Frontal cortex (tissue), 4 donors: Measurements from ENCODE around the gene ABCC8. TPM values are rescaled to one million over a fixed set of nuclear protein-coding genes. Genes with fewer than 3 reads are reported as not detected.

Experiments used
- DNase-seq, 2 donors: peaks; one replicate each; pipeline ENCODE4 v3.0.0; 2012; ENCODE audit warnings: low spot score in 2 of 2
- FAIRE-seq: peaks from 2 replicates; lab custom pipeline; 2012; peaks lifted over from hg19 to GRCh38; lab: Jason Lieb, UNC
- total RNA-seq: library from RNA; depleted of rRNA; stranded (reverse); fragments of >200 nt; gene quantifications from one replicate; pipeline ENCODE4 v1.2.3, GENCODE V29; 2014
- donor health status: control.
- donor health status: control.
- donor health status: control.

The ABCC8 gene
- total RNA-seq, 1 donor from 2014 or later, result 8.6 TPM

DNA sequence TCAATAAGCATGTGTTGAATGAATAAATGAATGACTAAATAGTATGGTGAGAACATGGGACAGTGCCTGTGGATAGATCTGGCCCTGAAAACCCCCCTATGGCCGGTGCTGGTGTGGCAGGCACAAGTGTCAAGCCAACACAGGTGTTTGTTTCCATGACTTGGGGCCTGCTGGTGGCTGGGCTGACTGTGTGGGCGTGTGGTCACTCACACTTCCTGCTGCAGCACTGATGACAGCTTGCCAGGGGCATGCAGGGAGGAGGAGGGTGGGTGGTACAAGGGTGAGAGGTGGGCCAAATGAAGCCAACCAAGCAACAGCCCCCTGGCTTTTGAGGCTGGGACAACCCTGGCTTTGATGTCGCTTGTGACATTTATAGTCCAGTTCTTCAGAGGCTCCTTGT, 30.3 kb upstream of the ABCC8 start:
- FAIRE-seq (no peak), DNase-seq (no peak)

DNA sequence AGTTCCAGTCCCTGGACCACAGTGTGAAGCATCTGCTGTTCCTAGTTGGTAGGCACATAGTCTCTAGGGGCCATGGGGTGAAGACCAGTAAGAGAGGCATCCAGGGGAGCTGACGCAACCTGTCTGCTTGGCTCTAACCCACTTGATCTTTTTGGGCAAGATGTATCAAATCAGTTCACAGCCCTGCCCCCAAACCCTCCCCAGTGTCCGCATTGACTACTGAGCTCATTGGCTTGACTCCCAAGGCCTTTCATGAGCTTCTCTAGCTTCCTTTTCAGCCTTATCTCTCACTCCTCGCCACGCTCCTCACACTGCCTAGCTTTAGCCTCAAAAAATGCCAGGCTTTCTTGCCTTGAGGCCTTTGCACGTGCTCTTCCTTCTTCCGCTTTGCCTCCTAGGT, 29.7 kb upstream of the ABCC8 start:
- DNase-seq, result no peak
- no peak for FAIRE-seq

DNA sequence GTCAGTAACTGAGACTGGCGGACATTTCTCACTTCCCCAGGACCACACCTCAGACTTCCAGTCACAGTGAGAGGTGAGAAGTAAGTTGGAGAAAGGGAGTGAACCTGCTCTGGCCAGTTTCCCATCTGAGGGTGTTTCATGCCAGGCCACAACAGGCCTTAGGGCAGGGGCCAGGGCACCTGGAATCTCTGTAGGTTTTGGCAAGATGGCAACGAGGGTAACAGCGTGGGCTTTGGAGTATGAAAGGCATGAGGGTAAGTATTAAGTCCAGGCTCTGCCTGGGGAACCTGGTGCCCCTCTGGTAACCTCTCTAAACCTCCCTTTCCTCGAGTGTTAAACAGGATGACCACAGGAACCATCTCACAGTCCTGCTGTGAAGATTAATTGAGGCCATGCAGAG, 28.5 kb upstream of the ABCC8 start:
- DNase-seq, result no peak
- FAIRE-seq, result no peak

DNA sequence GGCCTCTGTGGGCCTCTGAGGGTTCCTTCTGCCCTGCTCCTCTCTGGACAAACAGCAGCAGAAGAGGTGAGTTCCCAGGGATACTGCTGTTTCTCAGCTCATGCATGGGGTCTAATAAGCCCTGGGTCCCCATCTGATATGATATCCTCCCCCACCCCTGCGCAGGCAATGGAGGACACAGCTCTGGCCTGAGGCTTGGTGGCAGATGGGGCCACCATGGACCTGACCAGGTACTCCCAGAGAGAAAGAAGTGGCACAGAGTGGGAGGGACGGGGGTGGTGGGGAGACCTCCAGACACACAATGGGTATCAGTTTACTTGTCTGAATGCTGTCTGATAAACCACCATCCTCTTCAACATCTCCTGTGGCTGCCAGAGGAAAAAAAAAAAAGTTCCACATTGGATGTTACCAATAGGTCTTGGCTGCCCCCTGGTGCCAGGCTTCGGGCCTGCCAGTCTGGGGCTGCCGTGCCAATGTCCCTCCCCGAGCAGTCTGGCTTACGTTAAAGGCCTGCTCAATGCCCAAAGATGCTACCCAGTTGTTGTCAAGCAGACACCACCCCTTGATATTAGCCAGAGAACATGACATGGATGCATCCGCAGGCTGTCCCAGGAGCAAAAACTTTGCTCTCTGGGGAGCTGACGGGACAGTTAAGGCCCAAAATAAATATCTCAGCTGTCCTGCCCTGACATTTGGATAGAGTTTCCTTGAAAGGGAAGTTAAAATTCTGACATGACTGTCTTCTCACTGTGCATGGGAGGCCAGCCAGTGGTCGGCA, 27.9 kb upstream of the ABCC8 start:
- FAIRE-seq, result peak; percentile 65
- DNase-seq, result peak; percentile 53 to 86

DNA sequence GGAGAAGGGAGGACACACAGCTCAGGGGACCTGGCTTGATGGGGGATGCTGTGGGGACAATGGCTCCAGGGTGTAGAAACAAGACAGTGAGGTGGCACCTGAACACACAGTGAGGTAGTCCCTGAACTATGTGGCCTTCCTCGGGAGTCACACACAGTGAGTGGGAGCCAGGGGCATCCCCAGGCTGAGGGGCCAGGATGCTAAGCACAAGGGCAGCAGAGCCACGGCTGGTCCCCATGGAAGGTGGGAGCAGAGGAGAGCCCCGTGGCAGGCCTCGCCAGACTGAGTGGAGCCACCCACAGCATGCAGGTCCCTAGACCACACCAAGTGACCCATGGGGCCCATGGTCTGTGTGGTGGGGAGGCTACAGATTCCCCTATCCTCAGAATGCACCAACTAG, 26.0 kb upstream of the ABCC8 start:
- DNase-seq (no peak), FAIRE-seq (no peak)

DNA sequence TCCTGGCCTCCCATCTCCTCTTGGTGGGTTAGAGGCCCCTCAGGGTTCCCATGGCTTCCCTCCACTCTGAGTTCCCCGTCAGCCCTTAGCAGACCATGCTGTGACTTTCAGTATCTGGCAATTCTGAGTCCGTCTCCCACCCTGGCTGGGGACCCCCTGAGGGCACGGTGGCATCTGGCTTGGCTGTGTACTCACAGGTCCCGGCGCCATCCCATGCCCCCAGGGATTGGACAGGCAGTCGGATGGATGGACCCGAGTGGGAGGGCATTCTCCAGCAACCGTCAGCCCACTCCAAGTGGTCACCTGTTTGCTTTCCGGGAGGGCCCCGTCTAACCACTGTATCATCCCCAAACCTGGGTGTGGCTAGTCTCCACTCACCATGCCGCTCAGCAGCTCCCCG, 24.0 kb upstream of the ABCC8 start:
- FAIRE-seq (no peak), DNase-seq (no peak)

DNA sequence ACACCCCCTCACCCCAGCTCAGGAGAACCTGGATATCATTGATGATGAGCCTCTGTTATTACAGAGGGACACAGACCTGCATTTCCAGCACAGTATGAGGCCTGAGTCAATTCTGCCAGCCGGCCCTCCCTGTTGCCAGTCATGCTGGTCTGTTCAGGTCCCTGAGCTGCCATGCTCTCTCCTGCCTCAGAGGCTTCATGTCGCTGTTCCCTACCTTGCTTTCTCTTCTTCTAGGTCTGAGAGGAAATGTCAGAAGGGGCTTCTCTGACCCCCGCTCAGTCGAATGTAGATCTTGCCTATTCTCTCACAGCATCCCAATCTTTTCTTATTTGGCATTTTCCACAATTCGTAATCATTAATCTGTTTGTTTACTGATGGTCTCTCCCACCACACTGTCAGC, 21.8 kb upstream of the ABCC8 start:
- DNase-seq (no peak), FAIRE-seq (no peak)

DNA sequence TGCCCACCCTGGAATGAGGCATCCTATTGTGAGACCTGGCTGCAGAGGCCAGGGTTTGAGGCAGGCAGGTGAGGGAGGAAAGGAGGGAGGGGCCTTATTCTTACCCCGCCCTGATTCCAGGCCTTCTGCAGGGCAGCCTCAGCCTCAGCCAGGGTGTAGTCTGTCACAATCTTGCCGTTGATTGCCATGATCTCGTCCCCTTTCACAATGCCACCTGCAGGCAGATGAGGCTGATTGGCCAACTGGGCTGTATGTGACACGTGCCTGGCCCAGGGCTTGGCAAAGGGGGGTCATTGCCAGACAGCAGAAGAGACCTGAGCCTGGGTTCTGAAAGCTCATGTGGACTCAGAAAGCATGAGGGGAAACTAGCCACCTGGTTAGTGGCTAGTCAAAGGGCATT, 21.4 kb upstream of the ABCC8 start:
- DNase-seq, result no peak
- no peak for FAIRE-seq

DNA sequence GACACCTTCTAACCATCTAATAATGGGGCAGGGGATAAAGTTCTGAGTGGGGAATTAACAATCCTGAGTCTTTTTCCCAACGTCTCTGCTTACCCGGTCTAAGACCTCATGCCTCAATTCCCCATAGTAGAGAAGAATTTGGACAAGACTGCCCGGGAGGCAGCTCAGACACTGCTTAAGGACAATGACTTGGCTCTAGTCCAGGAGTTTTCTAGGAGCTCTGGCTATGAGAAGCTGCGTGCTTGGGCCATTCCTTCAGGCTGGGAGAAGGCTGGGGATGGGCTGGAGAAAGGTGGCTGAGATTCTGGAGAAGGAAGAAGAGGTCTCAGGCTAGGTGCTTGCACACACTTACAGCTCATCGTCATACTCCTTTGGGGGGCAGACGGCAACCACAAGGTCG, 19.8 kb upstream of the ABCC8 start:
- no peak for FAIRE-seq
- no peak for DNase-seq

DNA sequence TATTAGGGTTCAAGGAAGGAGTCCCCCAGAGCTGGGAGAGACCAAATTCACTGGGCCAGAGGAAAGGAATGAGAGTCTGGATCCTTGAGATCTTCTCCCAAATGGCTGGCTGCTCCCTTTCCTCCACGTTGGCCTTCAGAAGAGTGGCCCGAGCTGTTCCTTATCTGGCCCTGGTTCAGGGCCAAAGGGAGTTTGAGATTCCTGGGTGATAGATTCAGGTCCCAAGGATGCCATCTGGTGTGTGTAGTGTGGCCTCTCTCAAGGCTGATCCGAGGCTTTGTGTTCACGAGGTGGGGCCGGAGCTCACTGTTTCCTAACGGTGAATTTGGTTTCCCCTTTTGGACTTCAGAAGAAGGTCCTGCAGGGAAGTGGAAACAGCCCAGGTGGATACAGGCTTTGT, 17.4 kb upstream of the ABCC8 start:
- DNase-seq (no peak), FAIRE-seq (no peak)

DNA sequence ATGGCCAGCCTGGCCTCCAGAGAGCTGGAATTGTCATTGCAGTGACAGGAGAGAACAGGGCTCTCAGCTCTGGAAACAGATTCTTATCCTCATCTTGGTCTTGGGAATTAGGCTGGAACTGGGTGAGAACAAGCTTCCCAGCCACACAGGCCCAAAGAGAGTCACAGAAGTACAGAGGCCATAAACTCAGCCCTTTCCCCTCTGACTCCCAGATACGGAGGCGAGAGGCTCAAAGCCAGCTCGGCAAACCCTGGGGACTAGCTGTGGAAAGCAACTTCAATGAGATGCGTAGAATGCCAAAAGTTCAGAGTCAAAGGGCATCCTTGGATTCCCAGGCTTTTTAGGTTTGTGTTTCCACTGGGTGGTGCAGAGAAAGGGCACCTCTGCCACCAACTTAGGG, 14.3 kb upstream of the ABCC8 start:
- no peak for DNase-seq
- no peak for FAIRE-seq

DNA sequence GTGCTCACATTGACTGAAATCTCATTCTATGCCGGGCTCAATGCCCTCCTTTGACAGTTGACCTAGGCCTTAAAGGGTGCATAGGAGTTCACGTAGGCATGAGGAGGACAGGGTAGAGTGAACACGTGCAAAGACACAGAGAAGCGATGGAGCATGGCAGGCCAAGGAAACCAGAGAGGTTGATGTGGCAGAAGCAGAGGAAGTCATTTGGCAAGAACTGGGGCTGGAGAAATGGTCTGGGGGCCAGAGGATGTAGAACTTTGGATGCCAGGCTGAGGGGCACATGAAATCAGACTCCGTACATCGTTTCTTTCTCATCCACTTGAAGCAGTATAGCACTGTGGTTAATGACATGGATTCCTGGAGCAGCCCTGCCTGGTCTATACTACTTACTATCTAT, 13.6 kb upstream of the ABCC8 start:
- FAIRE-seq (no peak), DNase-seq (no peak)

DNA sequence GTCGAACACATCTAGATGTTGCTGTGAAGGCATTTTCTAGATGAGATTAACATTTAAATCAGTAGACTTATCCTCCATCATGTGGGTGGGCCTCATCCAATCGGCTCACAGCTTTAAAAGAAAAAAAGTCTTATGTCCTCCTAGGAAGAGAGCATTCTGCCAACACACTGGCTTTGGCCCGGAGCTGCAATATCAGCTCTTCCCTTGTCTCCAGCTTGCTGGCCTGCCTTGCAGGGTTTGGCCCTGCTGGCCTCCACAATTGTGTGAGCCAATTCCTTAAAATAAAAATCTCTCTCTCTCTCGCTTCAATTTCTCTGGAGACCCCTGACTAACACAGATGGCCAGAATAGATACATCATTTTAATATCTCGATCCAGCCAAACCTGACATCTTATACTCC, 13.1 kb upstream of the ABCC8 start:
- DNase-seq, result no peak
- FAIRE-seq, result no peak

DNA sequence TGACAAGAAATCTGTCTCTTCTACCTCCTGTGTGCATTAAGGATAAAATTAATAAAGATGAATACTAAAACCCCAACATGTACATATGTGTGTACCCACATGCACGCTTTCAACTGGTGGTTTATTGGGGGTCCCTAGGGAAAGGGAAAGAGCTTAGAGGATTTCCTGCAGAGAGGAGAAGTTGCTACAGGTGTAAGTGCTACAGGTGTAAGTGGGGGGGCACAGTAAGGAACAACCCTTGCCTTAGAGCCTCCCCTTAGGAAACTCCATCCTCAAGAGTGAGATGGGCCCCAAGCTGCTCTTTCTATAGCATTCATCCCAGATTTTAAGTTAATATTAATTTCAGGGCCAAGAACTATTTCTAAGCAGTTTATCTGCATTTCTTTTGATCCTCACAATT, 11.9 kb upstream of the ABCC8 start:
- FAIRE-seq (no peak), DNase-seq (no peak)

DNA sequence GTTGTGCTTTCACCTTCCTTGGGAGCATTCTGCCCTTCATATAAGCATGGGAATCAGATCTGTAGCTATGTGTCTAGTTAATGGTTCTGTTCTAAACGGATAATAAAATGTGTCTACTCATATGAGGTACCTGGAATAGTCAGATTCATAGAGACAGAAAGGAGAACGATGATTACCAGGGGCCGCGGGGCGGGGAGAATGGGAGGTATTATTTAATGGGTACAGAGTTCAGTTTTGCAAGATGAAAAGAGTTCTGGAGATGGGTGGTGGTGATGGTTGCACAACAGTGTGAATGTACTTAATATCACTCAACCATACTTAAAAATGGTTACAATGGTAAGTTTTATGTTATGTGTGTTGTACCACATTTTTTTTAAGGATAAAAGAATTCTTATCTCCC, 10.0 kb upstream of the ABCC8 start:
- no peak for FAIRE-seq
- no peak for DNase-seq

DNA sequence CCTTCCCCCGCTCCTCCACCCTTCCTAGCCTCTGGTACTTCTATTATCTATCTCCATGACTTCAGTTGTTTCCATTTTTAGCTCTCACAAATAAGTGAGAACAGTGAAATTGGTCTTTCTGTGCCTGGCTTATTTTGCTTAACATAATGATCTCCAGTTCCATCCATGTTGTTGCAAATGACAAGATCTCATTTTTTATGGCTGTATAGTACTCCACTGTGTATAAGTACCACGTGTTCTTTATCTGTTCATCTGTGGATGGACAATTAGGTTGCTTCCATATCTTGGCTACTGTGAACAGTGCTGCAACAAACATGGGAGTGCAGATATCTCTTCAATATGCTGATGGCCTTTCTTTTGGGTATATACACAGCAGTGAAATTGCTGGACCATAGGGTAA, 6.9 kb upstream of the ABCC8 start:
- DNase-seq (no peak), FAIRE-seq (no peak)

DNA sequence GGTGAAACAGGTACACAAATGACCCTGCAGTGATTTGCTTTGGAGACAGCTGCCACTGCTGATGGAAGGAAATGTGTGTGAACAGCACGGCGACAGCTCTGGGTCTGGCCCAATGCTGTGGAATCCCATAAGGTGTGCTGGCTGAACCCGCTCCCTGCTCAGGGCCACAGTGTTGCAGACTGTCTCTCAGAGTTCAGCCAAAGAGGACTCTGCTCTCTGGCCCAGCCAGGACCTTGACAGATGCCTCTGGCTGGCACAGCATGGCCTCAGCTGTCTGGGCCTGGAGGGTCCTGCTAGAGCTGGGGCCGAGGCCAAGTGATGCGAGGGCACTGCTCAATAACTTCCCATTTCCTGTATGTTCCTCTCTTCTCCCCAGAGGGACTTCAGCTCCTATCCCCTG, 5.3 kb upstream of the ABCC8 start:
- no peak for FAIRE-seq
- DNase-seq, result no peak

DNA sequence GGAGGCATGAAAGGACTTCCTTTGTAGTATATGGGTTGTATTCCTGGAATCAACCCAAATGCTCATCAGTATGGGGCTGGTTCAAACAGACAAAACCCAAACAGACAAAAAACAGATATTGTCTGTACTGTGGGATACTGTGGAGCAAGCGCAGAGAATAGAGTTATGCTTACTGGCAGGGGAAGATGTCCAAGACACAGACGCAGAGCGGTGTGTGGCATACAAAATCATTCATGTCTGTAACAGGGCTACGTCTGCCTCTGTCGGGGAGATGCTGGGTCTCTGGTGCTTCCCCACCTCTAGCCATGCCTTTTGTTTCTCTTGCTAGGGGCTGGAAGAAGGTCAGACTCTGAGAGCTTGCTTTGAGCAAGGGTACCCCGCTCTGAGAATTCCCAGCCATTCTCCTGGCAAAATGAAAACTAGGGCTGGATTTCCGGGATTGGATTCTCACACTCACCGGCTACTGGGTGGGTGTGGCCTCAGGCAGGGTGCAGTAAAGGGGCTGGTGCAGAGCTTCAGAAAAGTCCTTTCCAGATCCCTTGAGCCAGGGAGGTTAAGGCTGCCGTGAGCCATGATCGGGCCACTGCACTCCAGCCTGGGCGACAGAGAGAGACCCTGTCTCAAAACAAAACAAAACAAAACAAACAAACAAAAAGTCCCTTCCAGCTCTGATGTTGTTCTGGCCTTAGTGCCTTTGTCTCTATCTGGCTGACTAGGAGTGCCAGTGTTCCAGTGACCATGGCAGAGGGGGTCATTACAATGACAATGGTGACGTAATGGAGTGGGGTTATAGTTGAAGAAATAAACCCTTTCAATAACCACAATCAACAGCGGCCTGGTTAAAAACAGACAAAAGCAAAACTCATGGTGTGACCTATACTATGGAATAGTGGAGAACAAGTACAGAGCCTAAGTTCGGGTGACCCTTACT, 2.9 kb upstream of the ABCC8 start:
- peak; percentile 41 to 47 for DNase-seq
- FAIRE-seq, result no peak

DNA sequence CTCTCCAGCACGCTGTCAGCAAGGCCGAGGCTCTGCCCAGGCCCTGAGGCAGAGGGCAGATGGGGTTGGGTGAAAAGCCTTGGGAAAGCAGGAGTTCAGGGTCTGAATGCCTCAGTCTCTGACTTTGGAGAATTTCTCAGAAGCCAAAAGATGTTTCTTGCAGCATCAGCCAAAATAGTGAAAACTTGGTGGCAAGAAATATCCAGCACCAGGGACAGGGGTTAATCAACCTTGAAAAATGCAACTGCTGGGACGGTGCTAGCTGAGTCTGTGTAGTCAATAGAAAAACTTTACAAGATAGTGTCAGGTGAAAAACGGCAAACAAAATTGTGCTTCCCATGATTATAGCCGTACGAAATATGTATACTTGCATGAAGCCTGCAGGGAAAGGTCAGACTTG, 1.4 kb upstream of the ABCC8 start:
- FAIRE-seq, result no peak
- DNase-seq, result no peak

DNA sequence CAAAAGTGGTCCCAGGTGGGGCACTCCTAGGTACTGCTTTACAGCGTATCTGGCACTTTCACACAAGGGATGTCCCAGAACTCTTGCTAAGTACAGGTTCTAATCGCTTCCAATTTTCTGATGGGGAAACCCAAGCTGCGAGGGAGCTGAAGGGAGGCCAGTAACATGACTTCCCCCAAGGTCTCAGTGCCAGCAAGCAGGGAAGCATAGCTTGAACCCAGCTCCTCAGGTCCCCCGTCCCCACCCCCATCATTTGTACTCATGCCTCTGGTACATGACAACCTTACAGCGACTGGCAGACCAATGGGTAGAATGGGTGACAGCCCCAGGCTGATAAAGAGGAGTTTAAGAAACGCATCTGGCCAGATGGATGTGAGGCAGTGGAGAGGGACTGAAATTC, 716 bp upstream of the ABCC8 start:
- DNase-seq, result no peak
- no peak for FAIRE-seq

DNA sequence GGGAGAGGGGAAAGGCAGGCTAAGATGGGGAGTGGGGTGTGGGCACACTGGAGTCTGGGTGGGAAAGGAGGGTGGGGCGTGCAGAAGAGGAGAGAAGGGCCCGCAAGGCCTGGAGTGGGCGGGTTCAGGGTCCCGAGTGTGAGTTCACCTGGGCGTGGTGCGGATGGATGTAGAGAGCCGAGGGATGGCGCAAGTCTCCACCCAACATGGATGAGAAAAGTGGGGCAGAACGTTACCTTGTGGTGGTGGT, 364 bp upstream of the ABCC8 start:
- DNase-seq (peak in 1 of 2 donors; percentile 22), FAIRE-seq (no peak)
